ENCODE data around the gene RUNX1.
A peak's percentile ranks its signal among the peaks of the same experiment; 100 is the strongest.

The RUNX1 gene

DNA sequence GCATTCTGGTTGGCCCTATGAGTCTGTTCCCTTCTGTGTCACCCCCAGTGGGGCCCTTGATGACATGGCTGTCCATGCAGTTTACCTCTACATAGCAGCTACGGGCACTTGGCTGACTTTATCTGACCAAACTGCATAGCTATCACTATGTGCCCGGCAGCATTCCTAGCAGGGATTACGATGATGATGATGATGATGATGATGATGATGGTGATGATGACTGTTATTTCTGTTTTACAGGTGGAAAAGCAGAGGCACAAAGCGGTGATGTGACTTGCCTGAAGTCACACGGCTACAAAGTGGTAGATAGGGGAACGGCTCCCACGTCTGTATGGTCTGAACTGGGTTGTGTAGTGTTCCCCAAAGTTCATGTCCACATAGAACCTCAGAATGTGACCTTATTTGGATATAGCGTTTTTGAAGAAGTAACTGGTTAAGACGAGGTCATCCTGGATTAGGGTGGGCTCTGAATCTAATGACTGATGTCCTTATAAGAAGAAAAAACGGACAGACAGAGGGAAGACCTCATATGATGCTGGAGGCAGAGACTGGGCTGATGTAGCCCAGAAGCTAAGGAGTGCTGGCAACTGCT lies 57.6 kb downstream of the RUNX1 start:
- no peak for DNase-seq

DNA sequence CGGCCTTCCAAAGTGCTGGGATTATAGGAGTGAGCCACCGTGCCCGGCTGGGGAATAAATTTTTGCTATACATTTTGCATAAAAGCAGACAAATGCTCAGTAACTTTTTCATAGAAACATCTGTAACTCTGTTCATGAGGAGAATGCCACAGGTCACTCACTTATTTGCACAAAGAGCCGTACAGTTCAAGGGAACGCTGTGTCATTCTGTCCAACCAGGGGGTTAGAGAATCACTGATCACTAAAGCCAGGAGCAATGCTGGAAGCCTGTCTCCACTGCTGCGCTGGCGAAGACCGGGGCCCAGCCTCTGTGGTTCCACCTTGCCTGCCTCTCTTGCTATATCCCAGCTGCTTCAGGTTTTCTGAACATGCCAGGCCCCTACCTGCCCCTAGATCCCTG lies 58.3 kb downstream of the RUNX1 start:
- no peak for DNase-seq

DNA sequence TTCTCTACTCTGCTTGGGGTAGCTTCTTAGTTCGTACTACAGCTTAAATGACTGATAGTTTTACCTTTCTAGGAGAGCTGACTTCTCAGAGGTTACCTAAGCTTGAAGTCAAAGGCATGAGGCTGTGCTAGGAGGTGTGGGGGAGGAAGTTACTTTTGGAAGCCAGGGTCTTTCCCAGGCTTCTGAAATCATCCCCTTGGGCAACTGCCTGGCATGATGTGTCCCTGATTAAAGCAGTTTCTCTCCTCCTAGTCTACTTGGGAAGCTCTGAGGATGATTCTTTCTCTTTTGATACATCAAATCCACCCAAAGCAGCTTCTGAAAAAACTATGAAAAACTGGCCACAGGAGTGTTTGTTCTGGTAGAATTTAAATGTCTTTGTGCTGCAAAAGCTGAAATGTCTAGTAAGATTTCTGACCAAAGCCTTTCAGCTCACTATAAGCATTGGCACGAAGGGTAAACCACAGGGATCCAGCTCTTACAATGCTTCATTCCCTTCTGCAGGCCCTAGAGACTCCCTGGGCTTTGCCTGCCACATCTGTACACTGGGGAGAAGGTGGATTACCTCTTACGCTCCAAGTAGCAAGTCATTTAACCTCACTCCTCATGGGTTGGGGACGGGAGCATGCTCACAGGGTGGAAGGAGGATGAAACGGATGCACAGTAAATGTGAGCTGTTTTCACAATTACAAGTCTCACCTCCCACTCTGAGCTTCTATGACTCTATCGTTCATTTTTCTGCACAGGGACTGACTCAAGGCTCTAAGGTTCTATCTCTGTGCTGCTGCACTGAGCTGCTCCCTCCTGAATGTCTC lies 59.6 kb downstream of the RUNX1 start:
- DNase-seq = no peak

DNA sequence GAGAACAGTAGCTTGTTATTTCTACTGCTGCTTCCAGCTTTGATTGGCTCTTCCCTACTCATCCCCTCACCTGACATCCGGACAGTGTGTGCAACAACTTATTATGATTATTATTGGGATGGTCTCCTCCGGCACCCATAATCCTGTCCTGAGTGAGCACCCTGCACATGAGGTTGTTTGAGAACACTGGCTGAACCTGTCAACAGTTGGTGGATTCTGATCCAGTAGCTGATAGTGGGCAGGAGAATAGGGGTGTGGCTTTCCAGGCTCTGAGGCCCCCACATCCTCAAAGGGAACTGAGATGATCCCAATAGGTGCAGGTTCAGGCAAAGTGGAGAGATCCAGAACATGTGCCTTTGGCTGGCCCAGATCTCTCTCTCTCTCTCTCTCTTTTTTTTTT lies 60.5 kb downstream of the RUNX1 start:
- DNase-seq = no peak

DNA sequence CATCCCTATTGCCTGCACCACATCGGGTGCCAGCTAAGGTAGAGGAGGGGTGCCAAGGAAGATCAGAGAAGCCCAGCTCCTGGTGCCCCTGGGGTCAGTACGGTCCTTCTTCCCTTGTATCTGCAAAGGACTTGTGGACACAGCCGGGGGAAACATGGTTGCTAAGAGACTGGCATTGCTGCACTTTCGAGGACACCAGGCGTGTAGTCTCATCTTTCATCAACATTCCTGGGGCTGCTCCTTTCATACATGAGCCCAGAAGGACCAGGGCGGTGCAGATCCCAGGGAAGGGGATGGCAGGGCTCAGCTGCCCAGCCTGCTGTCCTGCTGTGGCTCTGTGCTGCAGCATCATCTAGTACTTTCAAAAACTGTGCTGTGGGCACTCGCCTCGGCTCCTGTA lies 61.0 kb downstream of the RUNX1 start:
- DNase-seq = no peak

DNA sequence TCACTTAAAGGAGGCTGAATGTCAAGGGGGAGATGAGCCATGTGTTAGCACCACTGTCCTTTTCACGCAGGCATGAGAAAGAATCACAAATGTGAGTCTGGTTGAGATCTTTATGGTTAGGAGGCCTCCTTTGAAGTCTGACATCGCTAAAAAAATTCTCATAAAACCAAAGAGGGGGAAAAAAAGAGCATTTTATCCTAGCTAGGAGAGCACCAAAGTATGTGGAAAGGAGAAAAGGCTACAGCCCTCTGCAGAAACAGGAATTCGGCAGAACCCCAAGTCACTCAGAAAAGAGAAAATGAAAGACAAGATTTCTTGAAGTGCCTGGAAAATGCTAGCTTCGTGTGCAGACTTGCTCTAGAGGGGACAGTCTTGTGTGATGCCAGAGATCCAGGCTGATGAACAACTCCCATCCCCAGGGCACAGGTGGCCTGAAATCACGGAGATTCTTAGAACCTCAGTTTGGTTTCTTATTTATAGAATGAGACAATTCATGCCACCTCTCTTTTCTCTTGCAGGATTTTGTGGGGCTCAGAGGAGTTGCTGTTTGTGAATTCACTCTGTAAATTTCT lies 61.5 kb downstream of the RUNX1 start:
- no peak for DNase-seq

DNA sequence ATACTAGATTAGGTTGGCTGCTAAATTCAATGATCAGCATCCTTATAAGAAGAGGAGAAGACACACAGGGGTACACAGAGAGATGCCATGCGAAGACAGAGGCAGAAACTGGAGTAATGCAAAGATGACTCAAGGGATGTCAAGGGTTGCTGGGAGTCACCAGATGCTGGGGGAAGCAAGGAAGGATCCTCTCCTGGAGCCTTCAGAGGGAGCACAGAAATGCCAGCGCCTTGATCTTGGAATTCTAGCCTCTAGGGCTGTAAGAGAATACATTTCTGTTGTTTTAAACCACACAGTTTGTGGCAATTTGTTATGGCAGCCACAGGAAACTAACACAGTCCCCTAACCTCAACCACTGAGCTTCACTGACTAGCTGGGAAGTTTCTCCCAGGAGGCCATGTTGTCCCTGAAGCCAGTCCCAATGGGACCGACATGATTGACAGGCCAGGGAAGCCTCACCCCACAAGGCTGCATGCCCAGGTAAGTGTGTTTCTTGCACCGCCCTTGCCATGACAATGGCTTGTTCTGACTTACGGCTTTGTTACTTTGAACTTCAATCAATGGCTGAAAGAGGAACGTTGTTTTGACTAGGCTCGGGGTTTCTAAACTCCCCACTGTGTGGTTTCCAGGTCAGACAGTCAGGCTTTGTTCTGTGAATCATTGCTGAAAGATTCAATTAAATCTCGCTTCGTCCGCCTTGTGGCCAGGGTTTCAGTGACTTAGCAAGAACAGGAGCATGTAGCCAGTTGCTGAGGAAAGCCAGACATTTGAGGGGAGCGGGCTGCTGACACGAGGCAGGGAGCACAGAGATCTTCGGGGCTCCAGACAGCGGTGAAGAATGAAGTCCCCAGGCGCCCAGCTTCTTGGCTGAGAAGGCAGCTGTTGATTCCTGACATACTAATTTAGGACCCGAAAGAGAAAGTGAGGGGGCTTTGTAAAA lies 62.3 kb downstream of the RUNX1 start:
- DNase-seq = no peak

DNA sequence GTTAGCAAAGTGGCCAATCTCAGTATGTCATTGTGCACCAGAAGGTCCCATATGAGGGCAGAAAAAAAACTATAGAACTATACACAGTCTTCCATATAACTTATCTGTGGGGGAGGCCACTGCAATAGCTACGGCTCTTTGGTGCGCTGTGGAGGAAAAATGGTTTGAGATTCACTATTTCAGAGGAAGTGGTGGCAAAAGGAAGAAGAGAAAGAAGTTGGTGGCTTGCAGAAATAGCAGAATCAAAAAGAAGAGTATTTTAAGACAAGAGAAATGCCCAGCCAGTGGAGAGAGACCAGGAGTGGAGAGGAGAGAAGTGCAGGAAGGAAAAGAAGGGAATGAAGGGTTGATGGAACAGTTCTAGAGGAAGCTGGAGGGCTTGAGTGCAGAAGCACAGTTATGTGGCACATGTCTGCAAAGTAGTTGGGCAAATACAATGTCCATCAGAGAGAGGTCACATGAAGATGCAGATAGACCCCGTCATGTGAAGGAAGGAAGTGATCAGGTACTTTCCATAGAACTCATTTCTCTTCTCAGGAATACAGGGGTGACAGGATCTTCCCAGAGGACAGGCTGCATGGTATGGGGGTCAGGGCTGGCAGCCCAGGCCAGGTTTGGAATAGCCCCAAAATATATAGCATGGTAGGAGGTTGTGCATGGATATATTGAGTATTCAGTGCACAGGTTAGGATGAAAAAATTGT lies 64.6 kb downstream of the RUNX1 start:
- DNase-seq = no peak

DNA sequence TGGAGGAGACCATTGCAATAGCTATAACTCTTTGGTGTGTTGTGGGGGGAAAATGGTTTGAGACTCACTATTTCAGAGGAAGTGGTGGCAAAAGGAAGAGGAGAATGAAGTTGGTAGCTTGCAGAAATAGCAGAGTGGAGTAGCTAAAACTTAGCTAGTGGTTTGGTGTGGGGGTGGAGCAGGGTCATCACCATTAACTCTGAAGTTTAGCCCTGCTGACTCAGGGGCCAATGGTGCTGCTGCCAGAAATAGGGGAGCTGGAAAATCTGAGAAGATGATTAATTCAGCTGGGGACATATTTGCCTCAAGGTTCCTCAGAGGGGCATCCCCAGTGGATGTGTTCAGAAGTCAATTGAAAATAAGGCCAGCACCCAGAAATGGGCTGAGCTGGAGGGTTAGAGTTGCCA lies 65.4 kb downstream of the RUNX1 start:
- no peak for DNase-seq

DNA sequence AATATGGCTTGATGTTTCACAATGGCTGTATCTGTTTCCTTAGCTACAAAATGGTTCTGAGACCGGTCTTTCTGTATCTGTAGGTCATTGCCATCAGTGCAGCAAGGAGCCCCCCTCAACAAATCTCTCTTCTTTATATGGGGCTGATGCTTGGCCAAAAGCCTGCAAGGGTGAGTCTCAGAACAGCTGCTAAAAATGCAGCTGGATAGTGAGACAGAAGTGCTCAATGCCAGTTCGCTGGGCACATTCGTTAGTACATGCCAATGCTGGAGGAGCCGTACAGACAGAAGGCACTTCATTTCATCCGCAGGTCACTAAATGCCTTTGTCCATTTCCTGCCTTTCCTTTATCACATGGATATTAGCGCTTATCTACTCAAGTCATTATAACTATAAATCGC lies 67.3 kb downstream of the RUNX1 start:
- no peak for DNase-seq

DNA sequence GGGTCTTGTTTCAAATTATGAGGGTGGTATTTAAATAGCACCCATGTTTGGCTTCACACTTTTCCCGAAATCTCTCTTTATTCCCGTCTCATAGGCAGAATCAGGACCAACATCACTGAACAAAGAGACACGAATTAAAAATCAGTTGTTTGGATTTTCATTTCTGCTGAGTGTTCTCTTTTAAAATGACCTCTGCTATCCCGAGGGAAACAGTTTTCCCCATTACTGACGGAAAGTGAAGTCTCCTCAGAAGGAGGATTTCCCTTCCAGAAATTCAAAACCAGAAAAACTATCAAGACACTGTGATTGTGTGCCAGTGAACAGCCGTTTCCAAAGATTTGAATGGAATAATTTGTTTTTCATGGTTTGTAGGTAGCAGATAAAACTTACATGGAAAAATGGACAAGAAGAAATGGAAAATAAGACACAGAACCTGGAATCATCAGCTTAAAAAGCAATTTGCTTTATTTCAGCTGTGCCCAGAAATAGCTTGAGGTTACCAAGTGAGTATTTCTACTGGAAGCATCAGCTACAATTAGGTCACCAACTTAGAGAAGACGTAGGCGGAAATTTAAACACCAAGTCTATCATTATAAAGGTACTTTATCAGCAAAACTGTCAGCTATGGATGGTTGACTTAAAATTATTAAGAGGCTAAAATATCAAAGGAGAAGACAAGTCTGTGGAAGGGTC lies 68.5 kb downstream of the RUNX1 start:
- DNase-seq = no peak

DNA sequence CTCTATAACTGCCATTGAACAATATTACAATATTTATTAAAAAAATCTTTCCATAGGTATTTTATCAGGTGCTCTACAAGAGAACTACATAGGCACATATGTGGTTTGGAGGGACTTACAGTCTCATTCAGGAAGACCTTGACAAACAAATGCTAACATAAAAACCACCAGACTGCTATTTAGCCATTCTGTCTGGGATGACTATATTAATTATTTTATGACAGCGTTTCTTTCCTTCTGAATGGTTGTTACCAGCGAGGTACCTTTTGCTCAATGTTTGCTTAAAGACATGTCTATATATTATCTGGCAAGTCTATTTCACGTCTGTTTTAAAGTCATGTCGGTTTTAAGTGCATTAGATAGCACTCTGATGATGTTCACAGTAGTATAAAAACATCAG lies 69.7 kb downstream of the RUNX1 start:
- peak; percentile 24 for DNase-seq

DNA sequence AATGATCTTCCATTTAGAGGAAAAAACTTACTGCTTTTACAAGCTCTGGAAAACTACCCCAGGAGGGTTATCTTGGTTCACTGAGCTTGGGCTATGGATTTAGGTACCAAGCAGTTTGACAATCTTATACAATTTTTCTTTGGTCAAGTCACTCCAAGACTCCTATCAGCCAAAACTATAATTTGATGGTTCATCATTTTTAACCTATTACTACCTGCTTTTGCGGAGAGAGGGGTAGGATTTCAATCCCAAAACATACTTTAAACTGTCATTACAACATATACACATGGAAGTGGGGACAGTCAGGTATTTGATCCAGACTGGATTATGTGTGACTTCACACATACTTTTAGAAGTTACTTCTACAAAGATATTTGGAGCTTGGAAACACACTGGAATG lies 71.8 kb downstream of the RUNX1 start:
- no peak for DNase-seq

DNA sequence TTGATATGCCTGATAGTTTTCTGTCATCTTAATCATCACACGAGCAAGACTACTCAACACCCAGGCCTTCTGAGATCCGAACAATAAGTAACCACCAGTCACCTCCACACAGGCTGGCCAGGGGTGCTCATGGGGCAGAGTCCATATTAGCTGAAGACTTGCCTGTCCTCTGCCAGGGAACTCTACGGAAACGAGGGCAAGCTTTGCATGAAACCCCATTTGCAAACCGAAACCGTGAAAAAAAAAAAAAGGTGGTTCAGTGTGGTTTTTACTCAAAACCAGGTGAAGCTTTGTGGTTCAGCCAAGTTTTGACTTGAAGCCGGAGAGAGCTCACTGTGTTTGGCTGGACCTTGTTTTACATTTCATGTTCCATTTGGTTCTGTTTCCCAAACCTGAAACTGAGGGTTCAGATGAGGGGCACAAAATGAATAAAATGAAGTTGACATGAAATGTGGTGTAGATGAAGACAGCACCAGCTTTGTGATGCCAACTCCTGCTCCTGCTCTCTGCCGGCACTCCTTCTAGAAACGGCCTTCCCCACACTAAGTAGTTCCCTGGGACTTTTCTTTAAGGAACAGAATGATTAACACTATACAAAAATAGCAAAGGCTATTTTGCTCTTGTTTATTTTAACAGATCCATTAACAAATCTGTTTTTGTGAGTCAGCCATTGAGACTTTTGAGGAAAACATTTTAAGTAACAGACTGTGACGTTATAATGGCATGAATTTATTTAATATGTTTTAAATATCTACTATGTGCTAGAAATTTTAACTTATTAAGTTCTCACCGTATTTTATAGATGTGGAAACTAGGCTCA lies 74.7 kb downstream of the RUNX1 start:
- no peak for DNase-seq

DNA sequence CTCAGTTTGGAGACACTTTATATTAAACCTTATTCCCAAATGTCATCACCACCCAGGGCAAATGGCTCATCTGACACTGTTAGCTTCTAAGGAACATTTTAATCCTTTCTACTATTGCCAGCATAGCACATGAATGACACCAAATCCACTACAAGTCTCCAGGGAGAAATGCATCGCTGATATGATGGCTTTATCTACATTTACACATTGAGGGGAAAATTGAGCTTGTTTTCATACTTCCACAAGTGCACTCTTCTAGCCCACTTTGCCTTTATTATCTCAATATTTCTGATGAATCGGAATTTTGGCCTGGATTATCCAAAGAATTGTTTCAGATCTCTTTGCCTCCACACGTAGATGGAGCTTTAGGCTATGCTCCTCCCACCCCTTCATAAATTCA lies 75.4 kb downstream of the RUNX1 start:
- no peak for DNase-seq

DNA sequence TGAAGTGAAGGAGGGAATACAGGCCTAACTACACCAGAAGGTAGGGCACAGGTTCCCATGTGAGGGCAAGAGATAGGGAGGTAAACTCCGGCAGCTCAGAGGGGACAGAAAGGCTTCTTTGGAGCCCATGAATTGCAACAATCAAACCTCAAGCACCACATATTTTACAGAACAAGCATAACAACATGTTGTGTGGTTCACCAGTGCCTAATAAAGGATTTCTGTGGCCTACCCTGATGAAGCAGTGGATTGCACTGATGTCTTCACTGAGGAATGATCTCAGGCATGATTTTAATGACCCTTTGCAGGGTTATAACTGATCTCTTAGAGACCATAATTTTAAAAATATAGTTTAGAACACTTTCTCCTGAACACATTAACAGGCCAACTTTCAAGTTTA lies 77.4 kb downstream of the RUNX1 start:
- no peak for DNase-seq

DNA sequence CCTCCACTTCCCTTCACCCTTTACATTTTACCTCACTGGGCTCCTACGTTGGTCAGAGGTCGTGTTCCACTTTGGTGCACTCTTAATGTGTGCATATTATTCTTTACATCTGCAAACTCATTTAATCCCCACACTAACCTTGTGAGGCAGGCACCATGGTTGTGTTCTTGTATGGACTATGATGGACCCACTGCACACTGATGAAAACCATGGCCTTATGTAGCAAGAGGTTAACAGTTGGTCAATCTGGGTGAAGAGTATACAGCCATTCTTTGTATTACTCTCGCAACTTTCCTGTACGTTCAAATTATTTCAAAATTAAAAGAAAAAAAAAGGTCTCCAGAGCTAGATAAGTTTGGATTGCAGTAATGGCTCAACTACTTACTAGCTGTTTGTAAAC lies 78.5 kb downstream of the RUNX1 start:
- DNase-seq = no peak

DNA sequence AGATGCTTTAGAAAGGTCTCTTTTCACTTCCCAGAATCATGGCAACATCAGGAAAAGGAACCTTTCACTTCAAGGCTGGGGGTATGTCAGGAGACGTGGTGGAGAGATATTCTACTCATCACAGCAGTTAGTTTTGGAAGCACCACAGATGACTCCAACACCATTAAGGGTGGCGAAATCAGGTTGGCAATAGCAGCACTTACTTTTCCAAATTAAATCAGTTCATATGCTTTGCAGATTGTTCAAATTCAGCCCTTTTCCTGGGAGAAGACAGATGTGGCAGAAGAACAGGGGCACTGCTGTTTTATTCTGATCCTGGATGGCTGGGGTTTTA lies 79.0 kb downstream of the RUNX1 start:
- DNase-seq = no peak

DNA sequence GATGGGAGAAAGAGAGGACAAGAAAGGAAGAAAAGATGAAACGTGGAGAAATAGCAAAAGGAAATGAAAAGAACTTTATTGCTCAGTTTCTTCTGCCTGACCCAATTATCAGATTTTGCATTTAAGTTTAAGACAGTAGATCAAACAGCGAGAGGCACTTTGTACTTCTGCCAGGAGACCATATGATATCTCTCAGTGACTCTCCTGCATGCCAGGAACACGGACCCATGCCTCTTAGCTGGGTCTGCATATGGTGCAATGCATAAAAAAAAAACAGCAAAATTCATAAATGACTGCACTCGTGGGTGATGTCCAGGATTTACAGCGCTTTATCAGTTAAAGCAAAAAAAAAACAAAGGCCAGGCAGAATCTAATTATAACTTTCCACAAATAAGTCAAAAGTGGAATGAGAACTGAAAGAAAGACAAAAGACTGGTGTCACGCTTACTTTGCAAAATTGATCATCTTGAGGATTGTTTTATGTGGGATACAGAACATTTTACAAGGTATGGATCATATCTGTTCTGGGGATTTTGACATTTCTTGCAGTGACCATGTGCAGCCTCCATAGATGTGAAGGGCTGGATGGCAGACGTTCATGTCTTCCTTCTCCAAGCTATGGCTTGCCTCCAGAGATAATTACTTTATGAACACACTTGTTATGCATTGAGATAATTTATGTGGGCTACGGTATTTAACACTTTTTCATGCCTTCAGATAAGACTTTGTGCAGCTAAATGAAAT lies 79.5 kb downstream of the RUNX1 start:
- DNase-seq = no peak
